MM.1S (cell line): ENCODE data around the gene JAG2.

ENCODE experiments used
- DNase-seq: peaks from one replicate; pipeline ENCODE4 v3.0.0-alpha.2; 2015
- H2AFZ ChIP-seq: fragments of 300-600 bp; sonication (generic); 2 replicates; pipeline ENCODE4 v1.6.0; 2016; ENCODE audit warnings: antibody characterized with exemption, low read length
- H3F3A ChIP-seq: fragments of 300-600 bp; sonication (generic); 2 replicates; pipeline ENCODE4 v1.6.1; 2016; ENCODE audit warnings: mild to moderate bottlenecking, antibody characterized with exemption, low read length, moderate library complexity, mixed read lengths; ENCODE audit not compliant: insufficient read depth
- H3K27ac ChIP-seq: fragments of 300-600 bp; sonication (generic); 2 replicates; pipeline ENCODE4 v1.5.1; 2016; ENCODE audit warnings: mild to moderate bottlenecking, low read length
- H3K27me3 ChIP-seq: fragments of 300-600 bp; sonication (generic); replicated peaks from 2 replicates; pipeline ENCODE4 v1.6.0; 2016; ENCODE audit warnings: low read length; ENCODE audit not compliant: insufficient read depth
- H3K36me3 ChIP-seq: fragments of 300-600 bp; sonication (generic); replicated peaks from 2 replicates; pipeline ENCODE4 v1.6.1; 2016; ENCODE audit warnings: mild to moderate bottlenecking, low read length, mixed read lengths; ENCODE audit not compliant: insufficient read depth
- H3K4me1 ChIP-seq: fragments of 300-600 bp; sonication (generic); 2 replicates; pipeline ENCODE4 v1.6.1; 2016; ENCODE audit warnings: low read length, mixed read lengths
- H3K4me2 ChIP-seq: fragments of 300-600 bp; sonication (generic); 2 replicates; pipeline ENCODE4 v1.6.0; 2016; ENCODE audit warnings: low read depth, low read length
- H3K4me3 ChIP-seq: fragments of 300-600 bp; sonication (generic); 2 replicates; pipeline ENCODE4 v1.5.1; 2016; ENCODE audit warnings: low read length, mixed read lengths
- H3K79me2 ChIP-seq: fragments of 300-600 bp; sonication (generic); 2 replicates; pipeline ENCODE4 v1.6.1; 2016; ENCODE audit warnings: mixed run types, low read length, mixed read lengths
- H3K9ac ChIP-seq: fragments of 300-600 bp; sonication (generic); 2 replicates; pipeline ENCODE4 v1.6.1; 2016; ENCODE audit warnings: low read length, mixed read lengths
- H3K9me2 ChIP-seq: fragments of 300-600 bp; sonication (generic); replicated peaks from 2 replicates; pipeline ENCODE4 v1.6.1; 2016; ENCODE audit warnings: mild to moderate bottlenecking, low read length, mixed read lengths; ENCODE audit not compliant: insufficient read depth
- H3K9me3 ChIP-seq: fragments of 300-600 bp; sonication (generic); replicated peaks from 2 replicates; pipeline ENCODE4 v1.6.1; 2016; ENCODE audit warnings: mild to moderate bottlenecking, low read length, mixed read lengths; ENCODE audit not compliant: insufficient read depth
- H4K20me1 ChIP-seq: fragments of 300-600 bp; sonication (generic); 2 replicates; pipeline ENCODE4 v1.6.1; 2016; ENCODE audit warnings: mild to moderate bottlenecking, low read length, moderate library complexity, mixed read lengths; ENCODE audit not compliant: insufficient read depth
- CTCF ChIP-seq: fragments of 300-600 bp; sonication (generic); IDR thresholded peaks from 2 replicates; pipeline ENCODE4 v1.5.1; 2016; ENCODE audit warnings: antibody characterized with exemption, low read length, mixed read lengths
- EZH2 ChIP-seq: fragments of 300-600 bp; sonication (generic); optimal IDR thresholded peaks from 2 replicates; pipeline ENCODE3; 2017; ENCODE audit warnings: low read depth, mild to moderate bottlenecking, antibody characterized with exemption, low read length, mixed read lengths
- EZH2phosphoT487 ChIP-seq: fragments of 300-600 bp; sonication (generic); IDR thresholded peaks from 2 replicates; pipeline ENCODE4 v1.6.1; 2018; ENCODE audit warnings: antibody characterized with exemption, low read length

The JAG2 gene

GRCh38 chr14:105154476-105154871 is 14.1 kb downstream of the JAG2 start:
- no peak overlapping the region for H3K4me3 ChIP-seq
- peaks cover 21% of the 10 kb centered on the region for H3K27me3 ChIP-seq
- no peaks in the 10 kb centered on the region for H4K20me1 ChIP-seq
- no peak overlapping the region for H3K27ac ChIP-seq
- no peak for TF ChIP-seq EZH2phosphoT487
- no peak overlapping the region for H3K9ac ChIP-seq
- no peaks in the 10 kb centered on the region for H3F3A ChIP-seq
- no peak overlapping the region for H2AFZ ChIP-seq
- H3K79me2 ChIP-seq = no peaks in the 10 kb centered on the region
- H3K9me2 ChIP-seq = no peaks in the 10 kb centered on the region
- no peaks in the 10 kb centered on the region for H3K9me3 ChIP-seq
- H3K36me3 ChIP-seq = no peaks in the 10 kb centered on the region
- DNase-seq = no peak
- H3K4me1 ChIP-seq = no peaks in the 10 kb centered on the region
- no peak overlapping the region for H3K4me2 ChIP-seq

DNA sequence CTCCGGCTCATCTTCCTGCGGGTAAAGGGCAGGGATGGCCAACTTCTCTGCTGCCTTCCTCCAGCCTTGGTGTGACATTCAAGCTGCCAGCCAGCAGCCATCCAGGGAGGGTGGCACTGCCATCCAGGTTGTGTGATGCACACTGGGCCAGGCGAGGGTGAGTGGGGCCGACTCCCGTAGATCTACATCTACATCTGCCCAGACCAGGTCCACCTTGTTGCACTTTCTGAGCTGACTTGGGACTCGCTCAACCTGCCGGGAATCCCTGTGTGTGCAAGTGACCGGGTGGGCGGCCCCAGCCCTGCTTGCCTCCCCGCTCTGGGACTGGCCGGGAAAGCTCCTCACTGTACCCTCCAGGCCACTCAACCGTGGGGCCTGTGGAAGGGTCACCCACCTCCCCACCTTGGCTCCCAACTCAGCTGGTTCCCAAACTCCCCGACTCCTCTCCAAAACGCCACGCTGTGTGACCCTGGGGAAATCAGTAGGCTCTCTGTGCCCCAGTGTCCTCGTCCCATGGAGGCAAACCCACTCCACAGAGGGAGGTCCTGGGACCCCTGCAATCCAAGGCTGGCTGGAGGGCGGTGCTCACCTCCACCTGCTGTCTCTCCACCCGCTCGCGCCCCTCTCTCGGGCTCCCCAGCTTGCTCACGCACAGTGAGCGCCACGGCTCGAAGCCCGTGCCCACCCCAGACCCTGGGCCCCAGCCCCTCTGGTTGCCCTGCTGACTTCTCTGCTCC is 14.7 kb downstream of the JAG2 start:
- no peak overlapping the region for H3K4me2 ChIP-seq
- H4K20me1 ChIP-seq = no peaks in the 10 kb centered on the region
- no peak overlapping the region for H2AFZ ChIP-seq
- TF ChIP-seq CTCF = no peak
- TF ChIP-seq EZH2 = no peak
- TF ChIP-seq EZH2phosphoT487 = no peak
- no peaks in the 10 kb centered on the region for H3K9me2 ChIP-seq
- no peaks in the 10 kb centered on the region for H3K79me2 ChIP-seq
- no peak overlapping the region for H3K9ac ChIP-seq
- peaks cover 21% of the 10 kb centered on the region for H3K27me3 ChIP-seq
- H3K9me3 ChIP-seq = no peaks in the 10 kb centered on the region
- H3K27ac ChIP-seq = no peak overlapping the region
- H3K4me1 ChIP-seq = no peaks in the 10 kb centered on the region
- no peak overlapping the region for H3K4me3 ChIP-seq
- DNase-seq = no peak
- H3K36me3 ChIP-seq = no peaks in the 10 kb centered on the region
- H3F3A ChIP-seq = no peaks in the 10 kb centered on the region

- no peak overlapping the region for H3K9ac ChIP-seq
These were observed 15.2 kb downstream of the JAG2 start for GRCh38 chr14:105153331-105153731.

DNA sequence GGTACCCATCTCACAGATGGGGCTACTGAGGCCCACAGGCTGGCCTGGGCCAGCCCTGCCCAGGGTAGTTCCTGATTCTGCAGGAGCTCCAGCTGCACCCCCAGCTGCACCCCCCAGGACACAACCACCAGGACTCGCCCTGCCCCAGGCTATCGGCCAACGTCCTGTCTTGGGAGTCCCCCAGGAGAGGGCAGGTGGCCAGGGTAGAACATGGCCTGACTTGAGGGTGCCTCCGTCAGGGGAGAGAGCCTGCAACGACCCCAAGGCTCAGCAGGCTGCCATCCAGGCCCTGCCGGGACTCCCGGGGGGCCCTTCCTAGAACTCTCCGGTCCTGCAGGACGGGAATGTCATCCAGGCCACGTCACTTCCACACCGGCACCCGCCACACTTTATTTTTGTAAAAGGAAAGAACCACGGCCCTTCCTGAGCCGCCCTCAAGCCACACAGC is 15.8 kb downstream of the JAG2 start:
- no peaks in the 10 kb centered on the region for H3K4me1 ChIP-seq
- no peak overlapping the region for H2AFZ ChIP-seq
- no peaks in the 10 kb centered on the region for H3K36me3 ChIP-seq
- peaks cover 21% of the 10 kb centered on the region for H3K27me3 ChIP-seq
- H3K27ac ChIP-seq = no peak overlapping the region
- H3K9ac ChIP-seq = no peak overlapping the region
- no peaks in the 10 kb centered on the region for H3F3A ChIP-seq
- H4K20me1 ChIP-seq = no peaks in the 10 kb centered on the region
- no peak overlapping the region for H3K4me3 ChIP-seq
- TF ChIP-seq CTCF = no peak
- TF ChIP-seq EZH2phosphoT487 = no peak
- no peak for TF ChIP-seq EZH2
- H3K79me2 ChIP-seq = no peaks in the 10 kb centered on the region
- H3K4me2 ChIP-seq = no peak overlapping the region
- no peak for DNase-seq
- H3K9me3 ChIP-seq = no peaks in the 10 kb centered on the region
- no peaks in the 10 kb centered on the region for H3K9me2 ChIP-seq

More at GRCh38 chr14:105153331-105153731, 15.2 kb downstream of the JAG2 start:
- no peak for TF ChIP-seq EZH2phosphoT487
- Histone ChIP-seq H4K20me1 (no peaks in the 10 kb centered on the region), H3K79me2 (no peaks in the 10 kb centered on the region), H3K9me3 (no peaks in the 10 kb centered on the region), H3K4me1 (no peaks in the 10 kb centered on the region), H3K4me3 (no peak overlapping the region), H3K27ac (no peak overlapping the region), H3K9me2 (no peaks in the 10 kb centered on the region), H3K36me3 (no peaks in the 10 kb centered on the region), H3K4me2 (no peak overlapping the region), H3K27me3 (peaks cover 21% of the 10 kb centered on the region), H2AFZ (no peak overlapping the region), H3F3A (no peaks in the 10 kb centered on the region)
- no peak for DNase-seq
